GM21737 (cell line): ENCODE measurements around the gene NRXN3.

Experiments used
- ATAC-seq: cut with Tn5 transposase; IDR thresholded peaks from one replicate; pipeline ENCODE4 v1.9.1; 2021; ENCODE audit warnings: mild to moderate bottlenecking, moderate library complexity; ENCODE audit not compliant: unreplicated experiment

NRXN3 gene

DNA sequence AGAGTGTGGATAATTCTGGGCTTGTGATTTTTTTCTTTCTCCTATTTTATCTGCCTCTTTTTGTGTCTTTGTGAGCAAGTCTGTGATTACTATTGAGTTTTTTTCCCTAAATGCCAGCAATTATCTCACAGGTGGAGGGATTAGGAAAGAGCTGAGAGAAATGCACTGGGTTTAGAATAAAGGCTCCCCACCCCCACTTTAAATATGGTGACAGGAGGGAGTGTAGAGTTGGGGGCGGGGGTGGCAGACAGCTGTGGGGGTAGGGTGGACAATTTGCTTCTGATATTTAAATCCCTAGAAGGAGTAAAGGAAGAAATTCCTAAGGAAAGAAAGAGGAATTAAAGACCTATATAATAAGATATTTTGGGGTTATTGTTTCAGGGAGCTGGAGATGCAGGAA, 145.9 kb downstream of the NRXN3 start:
- ATAC-seq: no peak

GRCh38 chr14:78316786-78317185, 146.6 kb downstream of the NRXN3 start:
- ATAC-seq: no peak

DNA sequence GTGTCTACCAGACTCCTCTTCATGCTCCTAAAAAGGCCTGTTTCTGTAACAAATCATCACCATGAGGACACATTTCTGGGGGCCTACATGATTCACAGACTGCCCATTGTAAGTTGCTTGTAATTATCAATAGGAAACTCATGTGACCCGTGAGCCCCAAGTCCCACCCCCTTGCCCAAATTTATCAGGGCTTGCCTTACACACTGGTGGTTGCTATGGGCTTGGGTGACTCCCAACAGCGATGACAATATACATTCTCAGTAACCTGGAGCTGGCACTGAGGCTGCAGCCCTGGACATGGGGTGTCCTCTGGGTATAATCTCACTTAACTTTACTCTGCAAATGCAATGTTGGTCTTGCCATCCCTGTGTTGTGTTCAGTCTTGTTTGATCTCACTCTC, 149.2 kb downstream of the NRXN3 start:
- ATAC-seq: no peak

- no peak for ATAC-seq
Observed at GRCh38 chr14:78319887-78320635, 149.9 kb downstream of the NRXN3 start.

DNA sequence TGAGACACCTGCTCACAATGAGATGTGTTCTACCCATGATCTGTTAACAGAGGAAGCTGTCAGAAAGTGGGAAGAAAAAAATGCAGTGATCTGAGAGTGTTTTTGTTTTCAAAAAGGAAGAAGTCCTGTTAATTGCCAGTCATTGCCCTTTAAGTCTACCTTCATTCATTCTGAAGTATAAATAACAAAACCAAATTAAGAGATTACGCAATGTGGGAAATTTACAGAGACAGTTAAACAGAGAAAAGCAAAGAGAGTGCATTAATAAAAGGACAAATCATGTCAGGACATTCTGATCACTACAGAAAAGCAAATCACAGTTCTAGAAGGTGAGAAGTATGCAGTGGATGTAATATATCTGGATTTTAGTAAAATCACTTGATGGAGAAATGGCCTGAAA, 154.2 kb downstream of the NRXN3 start:
- ATAC-seq: no peak

GRCh38 chr14:78325911-78326310, 155.7 kb downstream of the NRXN3 start:
- ATAC-seq: no peak

- no peak for ATAC-seq
Observed at GRCh38 chr14:78327426-78328221, 157.5 kb downstream of the NRXN3 start.

- ATAC-seq: no peak
Observed at GRCh38 chr14:78329371-78329770, 159.2 kb downstream of the NRXN3 start.

DNA sequence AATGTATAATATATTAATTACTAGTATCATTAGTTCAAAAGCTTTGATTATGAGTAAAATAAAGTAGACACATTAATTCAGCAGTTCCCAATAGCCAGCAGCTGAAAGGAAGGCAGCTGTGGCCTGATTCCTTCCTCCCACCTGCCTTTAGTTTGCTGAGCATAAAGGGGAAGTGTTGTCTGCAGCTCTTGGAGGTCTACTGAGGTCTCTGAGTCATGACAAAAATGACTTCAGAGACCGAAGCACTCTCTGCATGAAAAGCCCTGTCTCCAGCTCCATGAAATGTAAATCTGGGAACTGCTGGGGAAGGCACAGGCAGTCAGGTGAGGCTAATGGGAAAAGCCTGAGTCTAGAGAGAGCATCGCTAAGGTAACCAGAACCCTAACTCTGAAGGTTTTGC, 165.4 kb downstream of the NRXN3 start:
- ATAC-seq: no peak

DNA sequence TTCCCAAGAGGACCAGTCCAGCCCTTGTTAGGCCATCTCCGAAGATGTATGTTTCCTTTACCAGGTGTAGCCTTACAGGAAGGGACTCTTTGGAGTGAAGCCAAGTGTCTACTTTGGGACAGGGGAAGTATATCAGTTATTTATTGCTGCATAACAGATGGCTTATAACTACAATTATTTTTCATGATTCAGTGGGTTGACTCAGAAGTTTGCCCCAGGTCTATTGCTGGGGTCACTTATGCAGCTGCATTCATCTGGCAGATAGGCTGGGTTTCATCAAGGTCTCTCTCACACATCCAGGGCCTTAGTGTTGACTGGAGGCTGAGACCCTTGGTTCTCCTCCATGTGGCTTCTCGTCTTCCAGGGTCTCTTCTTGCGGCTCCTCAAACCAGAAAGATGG, 170.1 kb downstream of the NRXN3 start:
- no peak for ATAC-seq

- ATAC-seq: no peak
Observed at GRCh38 chr14:78341827-78342389, 171.7 kb downstream of the NRXN3 start.

DNA sequence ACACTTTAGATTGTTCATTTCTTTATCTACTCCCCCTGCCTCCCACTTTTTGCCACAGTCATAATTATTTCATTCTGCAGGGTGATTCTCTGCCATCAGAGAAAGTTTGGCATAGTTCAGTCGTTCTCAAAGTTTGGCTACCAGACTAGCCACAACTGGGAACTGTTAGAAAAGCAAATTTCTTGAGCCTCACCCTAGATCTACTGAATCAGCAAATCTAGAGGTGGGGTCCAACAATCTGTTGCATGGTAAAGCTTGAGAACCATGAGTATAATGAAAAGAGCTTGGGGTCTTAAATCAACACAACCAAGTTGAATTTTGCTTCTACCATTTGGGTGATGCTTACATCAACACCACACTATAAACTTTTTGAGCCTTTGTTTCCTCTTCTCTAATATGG, 172.7 kb downstream of the NRXN3 start:
- ATAC-seq: no peak

DNA sequence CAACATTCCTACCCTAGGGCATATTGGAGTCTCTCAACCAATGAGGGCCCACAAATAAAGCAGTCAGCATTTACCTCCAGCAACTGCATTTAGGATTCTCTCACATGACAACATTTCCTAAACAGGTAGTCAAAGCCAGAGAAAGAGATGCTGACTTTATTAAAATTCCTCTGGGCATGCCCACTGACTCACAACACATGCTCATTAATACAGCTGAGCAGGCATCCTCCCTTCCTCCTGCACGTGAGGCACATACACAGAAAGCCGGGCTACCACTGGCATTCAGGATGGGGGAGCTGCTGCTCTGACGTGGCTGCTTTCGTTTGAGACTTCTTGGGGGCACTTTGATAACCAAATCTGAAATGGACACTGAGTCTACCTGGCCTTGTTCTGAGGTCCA, 174.1 kb downstream of the NRXN3 start:
- ATAC-seq: no peak

- ATAC-seq: no peak
Observed at GRCh38 chr14:78345131-78345744, 175.1 kb downstream of the NRXN3 start.

- ATAC-seq: no peak
Observed at GRCh38 chr14:78346747-78347146, 176.6 kb downstream of the NRXN3 start.

GRCh38 chr14:78355109-78355508, 184.9 kb downstream of the NRXN3 start:
- ATAC-seq: no peak

GRCh38 chr14:78356391-78356790, 186.2 kb downstream of the NRXN3 start:
- no peak for ATAC-seq

DNA sequence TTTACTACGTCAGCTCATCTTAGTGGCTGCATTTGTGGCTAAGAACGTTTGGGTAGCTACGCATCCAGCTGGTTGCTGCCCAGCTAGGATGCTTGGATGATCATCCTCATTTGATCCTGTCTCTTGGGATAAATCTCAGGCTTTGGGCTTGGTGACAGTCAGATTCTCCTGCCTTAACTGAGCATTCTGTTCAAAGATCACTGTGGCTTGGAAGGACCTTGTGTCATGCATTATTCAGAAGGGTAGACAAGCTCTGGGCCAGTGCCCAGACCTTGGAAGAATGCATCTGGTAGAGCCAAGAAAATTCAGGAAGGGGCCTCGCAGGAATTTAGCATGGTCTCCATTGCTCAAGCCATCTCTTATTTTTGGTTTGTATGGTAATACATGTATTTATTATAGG, 188.4 kb downstream of the NRXN3 start:
- ATAC-seq: no peak

GRCh38 chr14:78359581-78359980, 189.4 kb downstream of the NRXN3 start:
- no peak for ATAC-seq

DNA sequence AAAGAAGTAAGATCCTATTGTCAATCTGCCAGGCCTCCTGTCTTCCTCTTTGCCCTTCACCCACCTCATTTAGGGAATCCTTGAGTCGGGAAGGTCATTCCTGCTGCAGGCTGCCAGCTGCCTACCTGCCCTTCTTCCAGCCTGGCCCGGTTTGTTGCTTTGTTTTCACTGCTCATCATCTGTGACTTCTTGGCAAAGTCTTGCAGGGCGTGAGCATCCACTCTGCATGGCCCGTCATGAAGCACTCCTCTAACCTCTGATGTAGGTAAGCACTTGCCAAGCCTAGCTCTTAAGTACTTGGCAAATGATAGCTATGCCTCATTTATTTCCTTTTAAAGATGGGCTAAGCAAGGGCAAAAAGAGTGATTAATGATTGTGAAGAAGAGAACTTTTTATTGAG, 192.8 kb downstream of the NRXN3 start:
- no peak for ATAC-seq

DNA sequence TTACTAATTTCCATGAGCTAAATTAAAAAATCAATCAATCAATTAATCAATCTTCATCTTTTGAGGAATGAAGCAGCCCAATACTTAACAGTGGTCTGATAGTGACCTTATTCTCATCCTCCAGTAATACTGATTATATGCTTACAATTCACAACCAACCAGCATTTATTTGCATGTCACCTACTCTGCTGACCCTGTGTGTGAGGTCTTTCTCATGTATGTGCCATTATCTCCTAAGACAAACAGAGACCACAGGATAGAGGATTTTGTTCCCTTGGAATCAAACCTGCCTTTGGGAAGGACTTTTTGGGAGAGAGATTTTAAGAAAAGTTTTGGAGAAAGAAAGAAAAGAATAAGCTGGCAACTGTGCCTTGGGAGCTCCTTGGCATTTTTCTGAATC, 197.2 kb downstream of the NRXN3 start:
- no peak for ATAC-seq

DNA sequence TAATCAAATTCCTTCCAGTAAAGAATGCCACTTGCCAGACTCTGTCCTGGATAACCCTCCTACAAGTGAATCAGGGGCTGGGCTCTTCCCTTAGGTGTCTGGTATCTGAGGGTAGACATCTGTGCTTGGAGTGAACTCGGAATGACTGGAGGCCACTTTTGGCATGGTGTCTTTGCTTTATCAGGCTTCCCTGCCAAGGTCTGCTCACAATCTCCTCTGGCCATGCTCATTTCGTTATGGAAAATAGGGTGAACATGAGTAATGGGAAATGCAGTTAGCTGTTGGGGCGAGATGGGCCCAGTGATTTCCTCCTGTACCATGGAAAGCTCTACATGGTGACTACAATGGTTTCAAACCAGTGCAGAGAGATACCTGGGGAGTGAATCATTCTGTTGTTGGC, 212.9 kb downstream of the NRXN3 start:
- ATAC-seq: no peak
